Ascending aorta (tissue), 2 donors: Measurements from ENCODE around the gene BMPER. TPM values are rescaled to one million over a fixed set of nuclear protein-coding genes. Genes with fewer than 3 reads are reported as not detected.

Source experiments
- DNase-seq, 2 donors: peaks; one replicate each; pipeline ENCODE4 v3.0.0-alpha.2; 2019; ENCODE audit warnings: low spot score in 2 of 2
- H3K27ac ChIP-seq, 2 donors: fragments of 200-600 bp; sonication (generic); one replicate each; pipeline ENCODE4 v1.5.1; 2016 to 2017; ENCODE audit warnings: mild to moderate bottlenecking in 1 of 2
- H3K27me3 ChIP-seq: fragments of 200-600 bp; sonication (generic); one replicate; pipeline ENCODE4 v1.5.1; 2017
- H3K36me3 ChIP-seq, 2 donors: fragments of 200-600 bp; sonication (generic); one replicate each; pipeline ENCODE4 v1.5.1; 2016
- H3K4me1 ChIP-seq, 2 donors: fragments of 200-600 bp; sonication (generic); one replicate each; pipeline ENCODE4 v1.5.1; 2016 to 2017; ENCODE audit warnings: mild to moderate bottlenecking in 1 of 2
- H3K4me3 ChIP-seq, 2 donors: fragments of 200-600 bp; sonication (generic); one replicate each; pipeline ENCODE4 v1.5.1; 2016 to 2017; ENCODE audit warnings: mild to moderate bottlenecking in 1 of 2
- H3K9me3 ChIP-seq, 2 donors: fragments of 200-600 bp; sonication (generic); one replicate each; pipeline ENCODE4 v1.5.1; 2016
- intact Hi-C: fragments of 100-400 bp; cut with DNase I; formaldehyde crosslinking; loops from one replicate; pipeline ENCODE4 v1.15.1; 2023
- total RNA-seq: library from RNA; depleted of rRNA; stranded (reverse); fragments of >200 nt; gene quantifications from one replicate; pipeline ENCODE4 v1.1.0, GENCODE V29; 2016
- TF ChIP-seq, protein P1 (sequence below), 3 experiments: fragments of 200-600 bp in 2 of 3; fragments of 450-650 bp in 1 of 3; sonication (generic) in 2 of 3; IDR thresholded peaks; one replicate each; pipeline ENCODE4 v1.5.1; 2016 to 2019; ENCODE audit warnings: antibody characterized with exemption in 3 of 3, mild to moderate bottlenecking in 1 of 3, moderate library complexity in 1 of 3

BMPER gene
- total RNA-seq, 1 donor from 2014 or later: not detected

DNA sequence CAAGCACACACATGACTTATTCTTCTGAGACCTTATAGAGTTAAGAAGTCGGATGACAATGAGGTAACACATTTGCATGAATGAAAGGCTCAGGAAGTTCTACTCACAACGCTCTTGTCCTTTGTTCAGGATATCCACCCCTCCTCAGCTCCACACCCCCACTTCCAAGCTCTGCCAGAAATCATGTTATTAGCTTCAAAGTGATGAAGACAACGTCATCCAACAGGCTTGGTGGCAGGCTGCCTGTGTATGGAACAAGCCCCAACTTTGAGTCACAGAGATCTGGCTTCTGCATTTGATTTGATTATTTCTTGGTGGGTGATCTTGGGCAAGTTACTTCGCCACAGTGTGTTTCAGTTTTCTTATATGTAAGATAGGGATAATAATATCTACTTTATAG, 12.4 kb upstream of the BMPER start:
- H3K4me1 ChIP-seq: no peaks in the 10 kb centered on the region
- H3K4me3 ChIP-seq: no peak overlapping the region
- H3K27me3 ChIP-seq: no peaks in the 10 kb centered on the region
- H3K27ac ChIP-seq: no peak overlapping the region
- TF ChIP-seq, protein P1, sequence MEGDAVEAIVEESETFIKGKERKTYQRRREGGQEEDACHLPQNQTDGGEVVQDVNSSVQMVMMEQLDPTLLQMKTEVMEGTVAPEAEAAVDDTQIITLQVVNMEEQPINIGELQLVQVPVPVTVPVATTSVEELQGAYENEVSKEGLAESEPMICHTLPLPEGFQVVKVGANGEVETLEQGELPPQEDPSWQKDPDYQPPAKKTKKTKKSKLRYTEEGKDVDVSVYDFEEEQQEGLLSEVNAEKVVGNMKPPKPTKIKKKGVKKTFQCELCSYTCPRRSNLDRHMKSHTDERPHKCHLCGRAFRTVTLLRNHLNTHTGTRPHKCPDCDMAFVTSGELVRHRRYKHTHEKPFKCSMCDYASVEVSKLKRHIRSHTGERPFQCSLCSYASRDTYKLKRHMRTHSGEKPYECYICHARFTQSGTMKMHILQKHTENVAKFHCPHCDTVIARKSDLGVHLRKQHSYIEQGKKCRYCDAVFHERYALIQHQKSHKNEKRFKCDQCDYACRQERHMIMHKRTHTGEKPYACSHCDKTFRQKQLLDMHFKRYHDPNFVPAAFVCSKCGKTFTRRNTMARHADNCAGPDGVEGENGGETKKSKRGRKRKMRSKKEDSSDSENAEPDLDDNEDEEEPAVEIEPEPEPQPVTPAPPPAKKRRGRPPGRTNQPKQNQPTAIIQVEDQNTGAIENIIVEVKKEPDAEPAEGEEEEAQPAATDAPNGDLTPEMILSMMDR (IDR thresholded peaks at IDR 0.05): no peak
- intact Hi-C loops: no loop called here
- no peak for DNase-seq
- no peaks in the 10 kb centered on the region for H3K9me3 ChIP-seq
- no peaks in the 10 kb centered on the region for H3K36me3 ChIP-seq

GRCh38 chr7:33893377-33893776, 12.0 kb upstream of the BMPER start:
- no peaks in the 10 kb centered on the region for H3K4me1 ChIP-seq
- H3K4me3 ChIP-seq: no peak overlapping the region
- TF ChIP-seq, protein P1 (IDR thresholded peaks at IDR 0.05): no peak
- no peaks in the 10 kb centered on the region for H3K27me3 ChIP-seq
- no peaks in the 10 kb centered on the region for H3K36me3 ChIP-seq
- H3K9me3 ChIP-seq: no peaks in the 10 kb centered on the region
- no peak for DNase-seq
- intact Hi-C loops: no loop called here
- H3K27ac ChIP-seq: no peak overlapping the region

- intact Hi-C loops: loop anchor here (1.0 to 5.0 kb wide), 4 partner anchors 38 to 653 kb away; no protein-coding TSS in a partner anchor
- H3K4me3 ChIP-seq: no peak overlapping the region
- no peaks in the 10 kb centered on the region for H3K4me1 ChIP-seq
- DNase-seq: peak; percentile 36 to 92
- H3K9me3 ChIP-seq: no peaks in the 10 kb centered on the region
- no peaks in the 10 kb centered on the region for H3K36me3 ChIP-seq
- no peaks in the 10 kb centered on the region for H3K27me3 ChIP-seq
- H3K27ac ChIP-seq: no peak overlapping the region
- TF ChIP-seq, protein P1 (IDR thresholded peaks at IDR 0.05): peak; percentile 64 to 87 (median 85)
Measured at GRCh38 chr7:33895025-33895804, 10.1 kb upstream of the BMPER start.

GRCh38 chr7:33900501-33900900, 4.8 kb upstream of the BMPER start:
- intact Hi-C loops: no loop called here
- no peak for DNase-seq
- Histone ChIP-seq H3K27ac (no peak overlapping the region), H3K4me3 (no peak overlapping the region), H3K9me3 (no peaks in the 10 kb centered on the region), H3K36me3 (no peaks in the 10 kb centered on the region), H3K27me3 (peaks cover 5% of the 10 kb centered on the region), H3K4me1 (peaks cover 0 to 2% of the 10 kb centered on the region in 2 donors)
- TF ChIP-seq, protein P1 (IDR thresholded peaks at IDR 0.05): no peak

- Histone ChIP-seq H3K4me3 (no peak overlapping the region), H3K4me1 (peaks cover 2 to 3% of the 10 kb centered on the region in 2 donors), H3K27me3 (peaks cover 5% of the 10 kb centered on the region), H3K27ac (no peak overlapping the region), H3K36me3 (no peaks in the 10 kb centered on the region), H3K9me3 (no peaks in the 10 kb centered on the region)
- TF ChIP-seq, protein P1 (IDR thresholded peaks at IDR 0.05): no peak
- intact Hi-C loops: no loop called here
- DNase-seq: no peak
Measured at GRCh38 chr7:33901199-33901598, 4.1 kb upstream of the BMPER start.
